Upper lobe of right lung (tissue), 1 donor: Measurements from ENCODE around the gene ADAMTS12. TPM values are rescaled to one million over a fixed set of nuclear protein-coding genes. Genes with fewer than 3 reads are reported as not detected.
"Not testable (repeated sequence)": the region's sequence is repeated elsewhere in the genome, so short reads cannot be mapped to it uniquely, and the experiment has no call there.

Experiments used
- ATAC-seq: fragments of 200-7000 bp; cut with Tn5 transposase; one replicate; pipeline ENCODE4 v1.9.1; 2020; ENCODE audit warnings: mild to moderate bottlenecking, moderate library complexity
- DNase-seq: peaks from one replicate; pipeline ENCODE4 v3.0.0-alpha.2; 2020
- H3K27ac ChIP-seq: fragments of 200-600 bp; one replicate; pipeline ENCODE4 v1.8.0; 2022
- H3K27me3 ChIP-seq: fragments of 200-600 bp; one replicate; pipeline ENCODE4 v1.8.0; 2022; ENCODE audit warnings: mild to moderate bottlenecking
- H3K36me3 ChIP-seq: fragments of 200-600 bp; one replicate; pipeline ENCODE4 v1.8.0; 2022
- H3K4me1 ChIP-seq: fragments of 200-600 bp; one replicate; pipeline ENCODE4 v1.8.0; 2022
- H3K4me3 ChIP-seq: fragments of 200-600 bp; one replicate; pipeline ENCODE4 v1.8.0; 2022; ENCODE audit warnings: mild to moderate bottlenecking
- H3K9me3 ChIP-seq: fragments of 200-600 bp; one replicate; pipeline ENCODE4 v1.8.0; 2022
- intact Hi-C: fragments of 100-400 bp; cut with DNase I; formaldehyde crosslinking; loops from one replicate; pipeline ENCODE4 v1.11.0; 2022
- total RNA-seq: library from RNA; stranded (reverse); fragmentation: NEBNext Ultra II Directional; extraction: Animal tissue kit (Norgen Biotek cat#: 25700); gene quantifications from one replicate; pipeline ENCODE4 v1.2.1, GENCODE V29; 2021
- TF ChIP-seq, protein P1 (sequence below): fragments of 200-600 bp; IDR thresholded peaks from one replicate; pipeline ENCODE4 v1.8.0; 2022; ENCODE audit warnings: antibody characterized with exemption
- donor health status: DM: no; HTN: yes; CAD: no; lungs with severe emphysema.

The ADAMTS12 gene
- total RNA-seq, 1 donor from 2014 or later = 11.2 TPM

DNA sequence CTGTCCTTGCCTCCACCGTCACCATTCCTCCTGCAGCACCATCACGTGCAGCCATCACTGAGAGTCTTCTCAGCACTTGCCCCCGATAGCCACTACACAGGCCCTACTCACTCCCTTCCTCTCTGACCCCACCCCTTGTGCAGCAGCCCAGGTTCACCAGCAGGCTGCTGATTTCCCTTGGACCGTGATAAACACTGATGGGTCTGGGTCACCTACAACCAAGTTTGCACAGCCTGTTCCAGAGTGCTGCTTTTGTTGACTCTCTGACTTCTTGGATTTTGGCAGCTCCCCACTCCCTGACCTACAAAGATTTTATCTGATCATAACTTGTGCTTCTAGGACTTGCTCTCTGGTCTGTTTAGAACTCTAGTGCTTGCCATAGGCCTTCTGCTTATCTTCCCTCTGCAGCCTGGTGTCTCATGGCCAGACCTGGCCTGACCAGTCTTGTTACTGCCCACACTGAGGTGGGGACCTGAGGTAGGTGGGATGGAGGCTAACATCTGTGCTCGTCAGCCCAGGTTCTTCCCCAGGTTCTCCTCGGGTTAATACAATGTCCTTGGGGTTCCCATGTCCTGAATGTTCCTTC is 341.7 kb downstream of the ADAMTS12 start:
- TF ChIP-seq, protein P1, sequence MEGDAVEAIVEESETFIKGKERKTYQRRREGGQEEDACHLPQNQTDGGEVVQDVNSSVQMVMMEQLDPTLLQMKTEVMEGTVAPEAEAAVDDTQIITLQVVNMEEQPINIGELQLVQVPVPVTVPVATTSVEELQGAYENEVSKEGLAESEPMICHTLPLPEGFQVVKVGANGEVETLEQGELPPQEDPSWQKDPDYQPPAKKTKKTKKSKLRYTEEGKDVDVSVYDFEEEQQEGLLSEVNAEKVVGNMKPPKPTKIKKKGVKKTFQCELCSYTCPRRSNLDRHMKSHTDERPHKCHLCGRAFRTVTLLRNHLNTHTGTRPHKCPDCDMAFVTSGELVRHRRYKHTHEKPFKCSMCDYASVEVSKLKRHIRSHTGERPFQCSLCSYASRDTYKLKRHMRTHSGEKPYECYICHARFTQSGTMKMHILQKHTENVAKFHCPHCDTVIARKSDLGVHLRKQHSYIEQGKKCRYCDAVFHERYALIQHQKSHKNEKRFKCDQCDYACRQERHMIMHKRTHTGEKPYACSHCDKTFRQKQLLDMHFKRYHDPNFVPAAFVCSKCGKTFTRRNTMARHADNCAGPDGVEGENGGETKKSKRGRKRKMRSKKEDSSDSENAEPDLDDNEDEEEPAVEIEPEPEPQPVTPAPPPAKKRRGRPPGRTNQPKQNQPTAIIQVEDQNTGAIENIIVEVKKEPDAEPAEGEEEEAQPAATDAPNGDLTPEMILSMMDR = no peak
- Histone ChIP-seq H3K9me3 (no peaks in the 10 kb centered on the region), H3K4me1 (no peaks in the 10 kb centered on the region), H3K4me3 (no peak overlapping the region), H3K36me3 (no peaks in the 10 kb centered on the region), H3K27me3 (no peaks in the 10 kb centered on the region), H3K27ac (no peak overlapping the region)
- no peak for DNase-seq
- intact Hi-C loops = no loop called here
- ATAC-seq = no peak

DNA sequence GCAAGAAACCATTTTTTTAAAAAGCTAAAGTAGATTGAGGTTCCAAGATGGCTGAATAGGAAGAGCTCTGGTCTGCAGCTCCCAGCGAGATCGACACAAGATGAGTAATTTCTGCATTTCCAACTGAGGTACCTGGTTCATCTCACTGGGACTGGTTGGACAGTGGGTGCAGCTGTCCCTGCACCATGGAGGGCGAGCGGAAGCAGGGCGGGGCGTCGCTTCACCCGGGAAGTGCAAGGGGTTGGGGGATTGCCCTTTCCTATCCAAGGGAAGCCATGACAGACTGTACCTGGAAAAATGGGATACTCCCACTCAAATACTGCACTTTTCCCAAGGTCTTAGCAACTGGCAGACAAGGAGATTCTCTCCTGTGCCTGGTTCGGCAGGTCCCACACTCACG is 352.0 kb downstream of the ADAMTS12 start:
- ATAC-seq, H3K27ac ChIP-seq, H3K27me3 ChIP-seq, intact Hi-C loops, DNase-seq, H3K9me3 ChIP-seq, H3K36me3 ChIP-seq, H3K4me1 ChIP-seq, H3K4me3 ChIP-seq: not testable (repeated sequence)

DNA sequence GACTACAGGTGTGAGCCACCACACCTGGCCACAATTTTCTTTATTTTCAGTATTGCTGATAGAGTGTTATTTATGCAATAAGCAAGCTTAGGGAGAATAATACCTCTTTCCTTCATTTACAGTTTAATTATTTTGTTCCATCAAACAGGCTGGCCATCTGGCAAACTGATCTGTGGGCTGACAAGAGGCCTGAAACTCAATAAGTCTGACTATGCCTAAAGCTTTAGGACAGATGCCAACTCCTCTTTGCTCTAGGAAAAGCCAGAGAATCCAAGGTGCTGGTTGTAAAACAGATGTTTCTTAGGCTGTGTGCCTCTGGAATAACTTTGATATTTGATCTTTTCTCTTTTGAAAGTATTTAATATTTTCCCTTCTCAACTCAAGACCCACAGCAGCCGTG is 352.6 kb downstream of the ADAMTS12 start:
- no peaks in the 10 kb centered on the region for H3K4me1 ChIP-seq
- no peak overlapping the region for H3K4me3 ChIP-seq
- no peaks in the 10 kb centered on the region for H3K27me3 ChIP-seq
- no peaks in the 10 kb centered on the region for H3K9me3 ChIP-seq
- H3K36me3 ChIP-seq = no peaks in the 10 kb centered on the region
- H3K27ac ChIP-seq = no peak overlapping the region
- DNase-seq = no peak
- no peak for ATAC-seq
- TF ChIP-seq, protein P1 = no peak
- intact Hi-C loops = no loop called here

DNA sequence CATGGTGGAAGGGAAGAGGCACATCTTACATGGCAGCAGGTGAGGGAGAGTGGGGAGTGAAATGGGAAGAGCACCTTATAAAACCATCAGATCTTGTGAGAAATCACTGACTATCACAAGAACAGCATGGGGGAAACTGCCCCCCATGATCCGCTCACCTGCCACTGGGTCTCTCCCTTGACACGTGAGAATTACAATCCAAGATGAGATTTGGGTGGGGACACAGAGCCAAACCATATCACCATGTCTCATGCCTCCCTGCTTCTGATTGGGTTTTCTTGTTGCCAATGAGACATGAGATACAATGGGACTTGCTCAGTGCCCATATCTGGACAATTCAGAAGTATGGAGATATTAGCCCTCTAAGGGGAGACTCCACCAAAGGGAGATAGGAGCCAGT is 353.6 kb downstream of the ADAMTS12 start:
- H3K27me3 ChIP-seq = no peaks in the 10 kb centered on the region
- no peaks in the 10 kb centered on the region for H3K36me3 ChIP-seq
- H3K4me3 ChIP-seq = no peak overlapping the region
- TF ChIP-seq, protein P1 = no peak
- intact Hi-C loops = no loop called here
- H3K27ac ChIP-seq = no peak overlapping the region
- H3K9me3 ChIP-seq = no peaks in the 10 kb centered on the region
- DNase-seq (no peak), ATAC-seq (no peak)
- no peaks in the 10 kb centered on the region for H3K4me1 ChIP-seq

DNA sequence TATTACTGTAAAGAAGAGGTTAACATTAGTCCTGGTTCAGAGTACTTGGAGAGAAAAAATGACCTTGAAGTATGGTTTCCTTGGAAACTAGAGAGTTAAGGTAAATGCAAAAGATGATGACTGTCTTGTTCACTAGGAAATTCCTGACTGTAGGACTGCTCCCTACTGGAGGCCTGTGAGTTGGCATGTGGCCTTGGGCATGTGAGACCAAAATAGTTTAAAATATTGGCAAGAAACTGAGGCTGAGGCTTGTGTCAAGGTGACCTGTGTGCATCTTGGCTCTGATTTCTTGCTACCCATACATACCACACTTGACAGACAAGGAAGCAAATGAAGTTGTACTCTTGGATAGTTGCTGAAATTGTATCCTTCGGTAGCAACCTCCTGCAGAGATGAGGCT is 354.6 kb downstream of the ADAMTS12 start:
- Histone ChIP-seq H3K27ac (no peak overlapping the region), H3K4me3 (no peak overlapping the region), H3K36me3 (no peaks in the 10 kb centered on the region), H3K9me3 (no peaks in the 10 kb centered on the region), H3K4me1 (no peaks in the 10 kb centered on the region), H3K27me3 (no peaks in the 10 kb centered on the region)
- intact Hi-C loops = no loop called here
- ATAC-seq = no peak
- no peak for DNase-seq
- TF ChIP-seq, protein P1 = no peak

DNA sequence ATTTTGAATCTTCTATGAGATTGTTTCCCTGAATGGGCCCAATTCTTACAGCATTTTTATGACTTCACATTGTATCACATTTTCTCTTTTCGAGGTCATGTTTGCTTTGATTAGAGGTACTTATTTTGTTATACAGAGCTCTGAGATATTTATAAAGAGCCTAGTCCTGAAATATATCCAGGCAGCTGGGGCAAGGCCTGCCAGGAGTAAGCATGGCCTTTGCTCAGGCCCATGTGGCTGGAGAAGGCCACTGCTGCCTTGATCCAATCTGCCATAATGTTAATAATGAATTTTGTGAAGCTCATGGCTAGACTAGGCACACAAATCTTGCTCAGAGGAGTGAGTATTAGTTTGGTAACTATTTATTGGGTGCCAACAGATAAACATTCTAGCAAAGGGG is 355.0 kb downstream of the ADAMTS12 start:
- intact Hi-C loops = no loop called here
- ATAC-seq (no peak), DNase-seq (no peak)
- Histone ChIP-seq H3K36me3 (no peaks in the 10 kb centered on the region), H3K4me1 (no peaks in the 10 kb centered on the region), H3K27ac (no peak overlapping the region), H3K4me3 (no peak overlapping the region), H3K27me3 (no peaks in the 10 kb centered on the region), H3K9me3 (no peaks in the 10 kb centered on the region)
- TF ChIP-seq, protein P1 = no peak
